ENCODE results near the gene KIR3DL2.
"Not testable (repeated sequence)": the region's sequence is repeated elsewhere in the genome, so short reads cannot be mapped to it uniquely, and the experiment has no call there.

KIR3DL2 gene

DNA sequence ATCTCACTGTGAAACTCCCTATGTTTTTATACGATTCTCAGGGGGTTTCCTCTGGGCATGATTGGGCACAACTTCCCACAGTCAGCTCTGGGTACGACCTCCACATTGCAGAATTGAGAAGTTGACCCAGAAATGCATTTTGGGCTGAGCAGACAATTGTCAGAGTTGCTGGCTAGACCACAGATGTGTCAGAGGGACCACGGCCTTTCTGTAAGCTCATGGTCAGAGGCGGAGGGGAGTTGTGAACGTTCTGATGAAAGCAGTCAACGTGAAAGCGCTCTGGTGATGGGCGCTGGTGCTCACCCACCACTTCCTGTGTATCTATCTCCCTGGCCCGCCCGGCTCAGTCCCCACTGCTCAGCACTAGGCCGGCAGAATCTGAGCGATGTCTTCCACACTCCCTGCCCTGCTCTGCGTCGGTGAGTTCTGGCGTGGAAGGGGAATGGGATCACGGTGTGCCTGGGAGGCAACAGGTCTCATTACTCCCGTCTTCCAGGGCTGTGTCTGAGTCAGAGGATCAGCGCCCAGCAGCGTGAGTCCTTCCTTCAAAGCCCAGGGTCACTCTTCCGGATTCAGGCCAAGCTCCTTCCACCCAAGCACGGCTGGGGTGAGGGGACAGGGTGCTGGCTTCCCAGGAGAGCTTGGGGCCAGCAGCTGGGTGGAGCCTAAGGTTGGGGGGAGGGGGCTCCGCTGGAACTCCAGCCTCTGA, 55.7 kb downstream of the KIR3DL2 start, which contains the start of gene NCR1:
TSS of gene NCR1 (plus strand) at position 346 of the 709 bp plus-strand sequence. CDS start at position 386, 40 bp downstream.
- peaks cover 41% of the 10 kb centered on the region for H3K27me3 ChIP-seq (replicated peaks; ENCODE audit: insufficient read depth, low read length)
- DNase-seq: no peak
- TF ChIP-seq EZH2 (optimal IDR thresholded peaks at IDR 0.05; ENCODE audit: low read depth, low read length): no peak
- no peak for TF ChIP-seq CTCF (IDR thresholded peaks at IDR 0.05; ENCODE audit: low read length)
- no peak for TF ChIP-seq EZH2phosphoT487 (IDR thresholded peaks at IDR 0.05; ENCODE audit: low read length)
- no peak within 1 kb of the TSS for H3K27ac ChIP-seq (ENCODE audit: low read length)
- H3K9ac ChIP-seq (ENCODE audit: low read length): no peak within 1 kb of the TSS
- H3K4me1 ChIP-seq (ENCODE audit: low read length): no peaks in the 10 kb centered on the region
- H3K4me3 ChIP-seq (ENCODE audit: low read length): no peak within 1 kb of the TSS
- H2AFZ ChIP-seq (ENCODE audit: low read length): peak within 1 kb of the TSS; percentile 42; the same call in 1 of the 2 replicates
- H3K79me2 ChIP-seq (ENCODE audit: low read length): no peaks in the 10 kb centered on the region
- H3K9me2 ChIP-seq (replicated peaks; ENCODE audit: insufficient read depth, low read length): no peaks in the 10 kb centered on the region
- H4K20me1 ChIP-seq (ENCODE audit: insufficient read depth, low read length): no peaks in the 10 kb centered on the region
- no peak within 1 kb of the TSS for H3K4me2 ChIP-seq (ENCODE audit: low read depth, low read length)
- no peaks in the 10 kb centered on the region for H3F3A ChIP-seq (ENCODE audit: insufficient read depth, low read length)
- no peaks in the 10 kb centered on the region for H3K9me3 ChIP-seq (replicated peaks; ENCODE audit: insufficient read depth, low read length)
- H3K36me3 ChIP-seq (replicated peaks; ENCODE audit: insufficient read depth, low read length): no peaks in the 10 kb centered on the region

- Histone ChIP-seq H3K79me2 (ENCODE audit: low read length) (no peaks in the 10 kb centered on the region), H3K27me3 (replicated peaks; ENCODE audit: insufficient read depth, low read length) (peaks cover 35% of the 10 kb centered on the region), H3K9me2 (replicated peaks; ENCODE audit: insufficient read depth, low read length) (no peaks in the 10 kb centered on the region), H3K9ac (ENCODE audit: low read length) (no peak overlapping the region), H2AFZ (ENCODE audit: low read length) (no peak overlapping the region), H3K27ac (ENCODE audit: low read length) (no peak overlapping the region), H3K9me3 (replicated peaks; ENCODE audit: insufficient read depth, low read length) (no peaks in the 10 kb centered on the region), H4K20me1 (ENCODE audit: insufficient read depth, low read length) (no peaks in the 10 kb centered on the region), H3K4me1 (ENCODE audit: low read length) (no peaks in the 10 kb centered on the region), H3K36me3 (replicated peaks; ENCODE audit: insufficient read depth, low read length) (no peaks in the 10 kb centered on the region), H3K4me2 (ENCODE audit: low read depth, low read length) (no peak overlapping the region), H3F3A (ENCODE audit: insufficient read depth, low read length) (no peaks in the 10 kb centered on the region), H3K4me3 (ENCODE audit: low read length) (no peak overlapping the region)
- no peak for TF ChIP-seq EZH2phosphoT487 (IDR thresholded peaks at IDR 0.05; ENCODE audit: low read length)
- no peak for TF ChIP-seq CTCF (IDR thresholded peaks at IDR 0.05; ENCODE audit: low read length)
- TF ChIP-seq EZH2 (optimal IDR thresholded peaks at IDR 0.05; ENCODE audit: low read depth, low read length): no peak
- DNase-seq: no peak
Measured at GRCh38 chr19:54906819-54907218, 56.6 kb downstream of the KIR3DL2 start.

- not testable (repeated sequence) for H3K27ac ChIP-seq (ENCODE audit: low read length); H3K9me3 ChIP-seq (replicated peaks; ENCODE audit: insufficient read depth, low read length)
Measured at GRCh38 chr19:54907899-54908298, 57.7 kb downstream of the KIR3DL2 start.

More at GRCh38 chr19:54907899-54908298, 57.7 kb downstream of the KIR3DL2 start:
- not testable (repeated sequence) for H3K36me3 ChIP-seq (replicated peaks; ENCODE audit: insufficient read depth, low read length); H2AFZ ChIP-seq (ENCODE audit: low read length); H4K20me1 ChIP-seq (ENCODE audit: insufficient read depth, low read length); H3K4me2 ChIP-seq (ENCODE audit: low read depth, low read length); H3K9me2 ChIP-seq (replicated peaks; ENCODE audit: insufficient read depth, low read length); DNase-seq; H3F3A ChIP-seq (ENCODE audit: insufficient read depth, low read length); H3K4me3 ChIP-seq (ENCODE audit: low read length); H3K9ac ChIP-seq (ENCODE audit: low read length); H3K79me2 ChIP-seq (ENCODE audit: low read length); H3K4me1 ChIP-seq (ENCODE audit: low read length)
- H3K27me3 ChIP-seq (replicated peaks; ENCODE audit: insufficient read depth, low read length): peaks cover 33% of the 10 kb centered on the region

Measured in MM.1S (cell line).